Pancreas (tissue), 10 donors: ENCODE results near the gene IL4R. TPM values are rescaled to one million over a fixed set of nuclear protein-coding genes. Genes with fewer than 3 reads are reported as not detected.

Experiments
- ATAC-seq, 4 donors: fragments of 200-7000 bp; cut with Tn5 transposase; one replicate each; pipeline versions ENCODE4 v1.8.0 to v1.9.1; 2020; ENCODE audit warnings: mild to moderate bottlenecking in 4 of 4, moderate library complexity in 4 of 4
- DNase-seq, 6 donors: peaks; one replicate each; pipeline ENCODE4 v3.0.0-alpha.2; 2020
- FAIRE-seq: peaks from 2 replicates; lab custom pipeline; 2012; peaks lifted over from hg19 to GRCh38; lab: Jason Lieb, UNC
- H3K27ac ChIP-seq, 4 donors: fragments of 200-600 bp; sonication (generic); 1 replicate in 3 of 4; 2 replicates in 1 of 4; pipeline versions ENCODE4 v1.5.0 to v1.8.0; 2020
- H3K27me3 ChIP-seq, 4 donors: fragments of 200-600 bp; one replicate each; pipeline ENCODE4 v1.8.0; 2021
- H3K36me3 ChIP-seq, 3 donors: fragments of 200-600 bp; sonication (generic) in 1 of 3; one replicate each; pipeline versions ENCODE4 v1.5.0 to v1.8.0; 2020 to 2021
- H3K4me1 ChIP-seq, 3 donors: fragments of 200-600 bp; one replicate each; pipeline ENCODE4 v1.8.0; 2021
- H3K4me3 ChIP-seq, 4 donors: fragments of 200-600 bp; sonication (generic) in 2 of 4; one replicate each; pipeline versions ENCODE4 v1.5.0 to v1.8.0; 2020 to 2021
- H3K9me3 ChIP-seq, 4 donors: fragments of 200-600 bp; one replicate each; pipeline ENCODE4 v1.8.0; 2021
- WGBS, 2 donors: extraction: QIAGEN DNeasy Blood & Tissue Kit; methylation state at CpG; one replicate each; pipeline ENCODE4 v1.1.7; 2013; 5-methylcytosine and 5-hydroxymethylcytosine counted together
- intact Hi-C, 3 donors: fragments of 100-400 bp; cut with DNase I; formaldehyde crosslinking; loops; one replicate each; pipeline versions ENCODE4 v1.11.1 to v1.14.2; 2022
- polyA plus RNA-seq, 2 donors: library from polyadenylated mRNA; stranded (reverse); fragments of 200-250 nt; gene quantifications; one replicate each; pipeline ENCODE4 v1.2.3, GENCODE V29; 2013
- total RNA-seq, 6 donors: library from RNA; stranded (reverse); fragmentation: NEBNext Ultra II Directional in 4 of 6; extraction: Animal tissue kit (Norgen Biotek cat#: 25700) in 4 of 6; gene quantifications; one replicate each; pipeline versions ENCODE4 v1.2.1 to v1.2.4, GENCODE V29; 2021 to 2023
- TF ChIP-seq, protein P1 (sequence below), 4 donors: fragments of 200-600 bp; sonication (generic) in 3 of 4; IDR thresholded peaks; one replicate each; pipeline versions ENCODE4 v1.5.0 to v1.8.0; 2021; ENCODE audit warnings: antibody characterized with exemption in 4 of 4
- donor health status: healthy with polysubstance abuse.
- donor health status: DM: no; HTN: no; CAD: no; lungs with moderate emphysema.
- donor health status: DM: no; HTN: no; CAD: no.
- donor health status: control.
- donor health status: control.
- donor health status: Bipolar disorder and iron deficiency.
- donor health status: DM: yes; HTN: yes; CAD: no.
- donor health status: DM: no; HTN: no; CAD: no.
- donor health status: DM: no; HTN: no; CAD: no.
- donor health status: DM: yes; HTN: yes; CAD: no.

Gene IL4R
- total and polyA plus RNA-seq, 8 donors = 16.0 to 58.7 (median 30.3) TPM

DNA sequence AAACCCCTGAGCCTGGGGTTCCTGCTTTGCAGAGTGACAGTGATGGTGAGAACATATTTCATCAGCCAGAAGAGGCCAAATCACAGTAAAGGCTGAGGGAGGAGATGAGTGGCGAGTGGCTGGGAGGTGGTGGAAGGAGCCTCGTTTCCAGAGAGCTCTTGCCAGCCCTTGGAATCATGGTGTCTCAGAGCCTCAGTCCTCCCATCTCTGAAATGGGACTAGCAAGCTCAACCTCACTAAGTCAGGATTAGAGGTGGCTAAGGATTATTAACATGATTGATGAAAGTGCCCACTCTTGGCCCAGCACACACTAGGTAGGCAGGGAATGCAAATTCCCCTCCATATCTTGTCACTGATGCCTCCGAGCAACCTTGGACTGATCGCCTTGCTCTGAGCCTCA lies 43.0 kb downstream of the IL4R start:
- FAIRE-seq (no peak), DNase-seq (no peak), ATAC-seq (no peak)
- no peaks in the 10 kb centered on the region for H3K9me3 ChIP-seq
- no peak overlapping the region for H3K27ac ChIP-seq
- intact Hi-C loops = no loop called here
- peaks cover 0 to 19% (median 0%) of the 10 kb centered on the region in 3 donors for H3K36me3 ChIP-seq
- H3K4me1 ChIP-seq = no peaks in the 10 kb centered on the region
- 83 to 91% methylated on average over 4 of the region's 4 CpGs for WGBS, 2 donors
- TF ChIP-seq, protein P1, sequence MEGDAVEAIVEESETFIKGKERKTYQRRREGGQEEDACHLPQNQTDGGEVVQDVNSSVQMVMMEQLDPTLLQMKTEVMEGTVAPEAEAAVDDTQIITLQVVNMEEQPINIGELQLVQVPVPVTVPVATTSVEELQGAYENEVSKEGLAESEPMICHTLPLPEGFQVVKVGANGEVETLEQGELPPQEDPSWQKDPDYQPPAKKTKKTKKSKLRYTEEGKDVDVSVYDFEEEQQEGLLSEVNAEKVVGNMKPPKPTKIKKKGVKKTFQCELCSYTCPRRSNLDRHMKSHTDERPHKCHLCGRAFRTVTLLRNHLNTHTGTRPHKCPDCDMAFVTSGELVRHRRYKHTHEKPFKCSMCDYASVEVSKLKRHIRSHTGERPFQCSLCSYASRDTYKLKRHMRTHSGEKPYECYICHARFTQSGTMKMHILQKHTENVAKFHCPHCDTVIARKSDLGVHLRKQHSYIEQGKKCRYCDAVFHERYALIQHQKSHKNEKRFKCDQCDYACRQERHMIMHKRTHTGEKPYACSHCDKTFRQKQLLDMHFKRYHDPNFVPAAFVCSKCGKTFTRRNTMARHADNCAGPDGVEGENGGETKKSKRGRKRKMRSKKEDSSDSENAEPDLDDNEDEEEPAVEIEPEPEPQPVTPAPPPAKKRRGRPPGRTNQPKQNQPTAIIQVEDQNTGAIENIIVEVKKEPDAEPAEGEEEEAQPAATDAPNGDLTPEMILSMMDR (IDR thresholded peaks at IDR 0.05) = no peak
- no peak overlapping the region for H3K4me3 ChIP-seq
- H3K27me3 ChIP-seq = no peaks in the 10 kb centered on the region

DNA sequence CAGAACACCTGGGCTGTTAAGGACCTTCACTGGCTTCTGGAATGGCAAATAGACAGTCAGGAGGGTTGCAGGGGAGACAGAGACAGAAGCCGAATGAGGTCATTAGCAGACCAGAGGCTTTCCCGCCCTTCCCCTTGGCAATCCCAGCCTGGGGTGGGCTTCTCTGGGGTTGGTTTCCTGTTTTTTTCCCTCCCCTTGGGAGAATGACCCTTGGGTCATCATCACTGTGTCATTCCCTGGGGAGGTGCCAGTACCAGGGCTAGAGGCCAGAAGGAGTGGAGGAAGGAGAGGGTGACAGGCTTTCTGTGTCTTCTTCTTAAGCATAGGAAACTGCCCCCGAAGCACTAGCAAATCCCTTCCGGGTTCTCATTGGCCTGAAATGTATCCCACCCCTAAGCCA lies 45.3 kb downstream of the IL4R start:
- Histone ChIP-seq H3K27ac (no peak overlapping the region), H3K27me3 (no peaks in the 10 kb centered on the region), H3K36me3 (peaks cover 0 to 6% (median 0%) of the 10 kb centered on the region in 3 donors), H3K4me1 (peaks cover 5 to 10% (median 6%) of the 10 kb centered on the region in 3 donors), H3K4me3 (no peak overlapping the region), H3K9me3 (no peaks in the 10 kb centered on the region)
- TF ChIP-seq, protein P1 (IDR thresholded peaks at IDR 0.05) = no peak
- intact Hi-C loops = no loop called here
- FAIRE-seq = no peak
- no peak for DNase-seq
- WGBS, 2 donors = 92 to 93% methylated on average over 4 of the region's 4 CpGs
- ATAC-seq = no peak

DNA sequence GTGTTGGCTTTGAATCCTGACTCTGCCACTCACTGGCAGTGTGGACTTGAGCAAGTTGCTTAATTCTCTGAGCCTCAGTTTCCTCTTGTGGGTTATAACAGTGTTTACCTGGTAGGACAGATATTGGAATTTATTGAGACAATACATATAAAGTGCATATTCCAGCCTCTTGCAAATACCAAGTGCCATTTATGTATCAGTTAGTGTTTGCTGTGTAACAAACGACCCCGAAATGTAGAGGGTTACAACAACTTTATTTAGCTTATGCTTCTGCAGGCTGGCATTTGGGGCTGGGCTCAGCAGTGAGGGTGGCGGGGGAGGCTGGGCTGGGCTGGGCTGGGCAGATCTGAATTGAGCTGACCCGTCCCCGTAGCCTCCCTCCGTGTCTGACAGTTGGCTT lies 45.8 kb downstream of the IL4R start:
- H3K4me1 ChIP-seq = peaks cover 11 to 16% (median 12%) of the 10 kb centered on the region in 3 donors
- intact Hi-C loops = loop anchor here in 1 of 3 donors (10.0 kb wide), 2 partner anchors 125 to 185 kb away; no protein-coding TSS in a partner anchor
- TF ChIP-seq, protein P1 (IDR thresholded peaks at IDR 0.05) = no peak
- ATAC-seq = no peak
- H3K36me3 ChIP-seq = peaks cover 0 to 6% (median 0%) of the 10 kb centered on the region in 3 donors
- H3K4me3 ChIP-seq = no peak overlapping the region
- H3K9me3 ChIP-seq = no peaks in the 10 kb centered on the region
- 78 to 81% methylated on average over 6 of the region's 6 CpGs for WGBS, 2 donors
- DNase-seq = no peak
- H3K27me3 ChIP-seq = no peaks in the 10 kb centered on the region
- no peak for FAIRE-seq
- H3K27ac ChIP-seq = no peak overlapping the region

DNA sequence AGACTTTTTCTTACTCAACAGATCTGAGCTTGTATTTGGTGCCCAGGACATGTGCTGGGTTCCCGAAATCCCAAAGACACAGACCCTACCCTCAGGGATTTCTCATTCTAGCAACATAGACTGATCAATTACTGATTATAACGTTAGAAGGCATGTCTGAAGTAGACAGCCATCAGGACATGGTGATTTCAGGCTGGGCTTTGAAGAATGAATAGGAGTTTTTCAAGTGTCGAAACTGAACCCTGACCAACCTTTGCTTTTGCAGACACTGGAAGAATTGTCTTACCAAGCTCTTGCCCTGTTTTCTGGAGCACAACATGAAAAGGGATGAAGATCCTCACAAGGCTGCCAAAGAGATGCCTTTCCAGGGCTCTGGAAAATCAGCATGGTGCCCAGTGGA lies 48.2 kb downstream of the IL4R start:
- H3K27me3 ChIP-seq = no peaks in the 10 kb centered on the region
- intact Hi-C loops = loop anchor here in 1 of 3 donors (10.0 kb wide), 2 partner anchors 127 to 187 kb away; no protein-coding TSS in a partner anchor
- ATAC-seq (no peak), FAIRE-seq (no peak), DNase-seq (no peak)
- H3K36me3 ChIP-seq = peaks cover 0 to 6% (median 0%) of the 10 kb centered on the region in 3 donors
- H3K9me3 ChIP-seq = no peaks in the 10 kb centered on the region
- no peak overlapping the region for H3K27ac ChIP-seq
- TF ChIP-seq, protein P1 (IDR thresholded peaks at IDR 0.05) = no peak
- peaks cover 11 to 21% (median 16%) of the 10 kb centered on the region in 3 donors for H3K4me1 ChIP-seq
- WGBS, 2 donors = 90 to 91% methylated on average over 3 of the region's 3 CpGs
- H3K4me3 ChIP-seq = no peak overlapping the region

DNA sequence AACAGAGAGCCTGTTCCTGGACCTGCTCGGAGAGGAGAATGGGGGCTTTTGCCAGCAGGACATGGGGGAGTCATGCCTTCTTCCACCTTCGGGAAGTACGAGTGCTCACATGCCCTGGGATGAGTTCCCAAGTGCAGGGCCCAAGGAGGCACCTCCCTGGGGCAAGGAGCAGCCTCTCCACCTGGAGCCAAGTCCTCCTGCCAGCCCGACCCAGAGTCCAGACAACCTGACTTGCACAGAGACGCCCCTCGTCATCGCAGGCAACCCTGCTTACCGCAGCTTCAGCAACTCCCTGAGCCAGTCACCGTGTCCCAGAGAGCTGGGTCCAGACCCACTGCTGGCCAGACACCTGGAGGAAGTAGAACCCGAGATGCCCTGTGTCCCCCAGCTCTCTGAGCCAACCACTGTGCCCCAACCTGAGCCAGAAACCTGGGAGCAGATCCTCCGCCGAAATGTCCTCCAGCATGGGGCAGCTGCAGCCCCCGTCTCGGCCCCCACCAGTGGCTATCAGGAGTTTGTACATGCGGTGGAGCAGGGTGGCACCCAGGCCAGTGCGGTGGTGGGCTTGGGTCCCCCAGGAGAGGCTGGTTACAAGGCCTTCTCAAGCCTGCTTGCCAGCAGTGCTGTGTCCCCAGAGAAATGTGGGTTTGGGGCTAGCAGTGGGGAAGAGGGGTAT lies 48.9 kb downstream of the IL4R start:
- WGBS, 2 donors = 93% methylated on average over 16 of the region's 16 CpGs
- FAIRE-seq (no peak), ATAC-seq (no peak), DNase-seq (no peak)
- Histone ChIP-seq H3K4me3 (no peak overlapping the region), H3K9me3 (no peaks in the 10 kb centered on the region), H3K27me3 (no peaks in the 10 kb centered on the region), H3K27ac (peak overlapping the region in 1 of 4 donors; percentile 11), H3K36me3 (peaks cover 0 to 6% (median 0%) of the 10 kb centered on the region in 3 donors), H3K4me1 (peaks cover 16 to 27% (median 17%) of the 10 kb centered on the region in 3 donors)
- intact Hi-C loops = loop anchor here in 1 of 3 donors (10.0 kb wide), 2 partner anchors 128 to 188 kb away; no protein-coding TSS in a partner anchor
- TF ChIP-seq, protein P1 (IDR thresholded peaks at IDR 0.05) = no peak
